IMR-90 (cell line): Measurements from ENCODE around the gene TMPRSS3. TPM values are rescaled to one million over a fixed set of nuclear protein-coding genes. Genes with fewer than 3 reads are reported as not detected.
"Not testable (repeated sequence)": the region's sequence is repeated elsewhere in the genome, so short reads cannot be mapped to it uniquely, and the experiment has no call there.

Source experiments
- ATAC-seq: fragments of 200-7000 bp; cut with Tn5 transposase; 2 replicates; pipeline ENCODE4 v1.9.1; 2020; ENCODE audit warnings: low read depth, mild to moderate bottlenecking, moderate library complexity
- BruUV-seq: library from RNA; stranded (reverse); fragments of 400-500 nt; replicated peaks from 2 replicates; lab custom pipeline; 2021; lab: Mats Ljungman, UMichigan
- CTCF ChIA-PET: fragments of 300-600 bp; formaldehyde crosslinking; extraction: SDS; loops from one replicate; lab custom pipeline; 2021; ENCODE audit warnings: antibody characterized with exemption; lab: Yijun Ruan, JAX
- POLR2A ChIA-PET: fragments of 300-600 bp; sonication (Branson Sonifier 250); formaldehyde crosslinking; loops from one replicate; lab custom pipeline; 2022; ENCODE audit warnings: antibody characterized with exemption; ENCODE audit not compliant: unreplicated experiment; lab: Charles Lee
- DNase-seq: peaks from one replicate; pipeline ENCODE4 v3.0.0; 2013
- H2AFZ ChIP-seq: replicated peaks from 2 replicates; pipeline ENCODE3; 2013; ENCODE audit warnings: low read length, mild to moderate bottlenecking; ENCODE audit not compliant: poor library complexity
- H2AK5ac ChIP-seq: 2 replicates; pipeline ENCODE4 v1.6.1; 2013; ENCODE audit warnings: low read depth, low read length, inconsistent platforms
- H2AK9ac ChIP-seq: replicated peaks from 2 replicates; pipeline ENCODE3; 2013; ENCODE audit warnings: mild to moderate bottlenecking, low read depth, low read length, moderate library complexity; ENCODE audit not compliant: poor library complexity
- H2BK120ac ChIP-seq: 2 replicates; pipeline ENCODE4 v1.6.1; 2013; ENCODE audit warnings: low read depth, low read length, inconsistent platforms
- H2BK15ac ChIP-seq: 3 replicates; pipeline ENCODE4 v1.6.1; 2013; ENCODE audit warnings: low read depth, low read length, inconsistent platforms
- H2BK20ac ChIP-seq: 2 replicates; pipeline ENCODE4 v1.6.1; 2013; ENCODE audit warnings: low read depth, mild to moderate bottlenecking, inconsistent platforms, low read length, moderate library complexity
- H2BK5ac ChIP-seq: 2 replicates; pipeline ENCODE4 v1.6.1; 2013; ENCODE audit warnings: mild to moderate bottlenecking, low read depth, low read length, inconsistent platforms; ENCODE audit not compliant: poor library complexity, severe bottlenecking
- H3K14ac ChIP-seq: replicated peaks from 2 replicates; pipeline ENCODE4 v1.6.1; 2013; ENCODE audit warnings: low read depth, low read length, inconsistent platforms
- H3K18ac ChIP-seq: 2 replicates; pipeline ENCODE4 v1.6.1; 2013; ENCODE audit warnings: low read depth, low read length, control low read depth
- H3K23ac ChIP-seq: 2 replicates; pipeline ENCODE4 v1.6.1; 2013; ENCODE audit warnings: low read depth, low read length, inconsistent platforms
- H3K27ac ChIP-seq: 2 replicates; pipeline ENCODE4 v1.5.1; 2013; ENCODE audit warnings: mild to moderate bottlenecking, control low read depth, low read length; ENCODE audit not compliant: insufficient read depth
- H3K27me3 ChIP-seq: 2 replicates; pipeline ENCODE4 v1.6.1; 2013; ENCODE audit warnings: low read length; ENCODE audit not compliant: control insufficient read depth, insufficient read depth
- H3K36me3 ChIP-seq: 2 replicates; pipeline ENCODE4 v1.6.1; 2013; ENCODE audit warnings: low read length, mixed read lengths; ENCODE audit not compliant: control insufficient read depth, insufficient read depth
- H3K4ac ChIP-seq: 2 replicates; pipeline ENCODE4 v1.6.1; 2013; ENCODE audit warnings: low read depth, low read length, inconsistent platforms
- H3K4me1 ChIP-seq: 2 replicates; pipeline ENCODE4 v1.6.1; 2013; ENCODE audit warnings: low read length, mixed read lengths; ENCODE audit not compliant: control insufficient read depth, insufficient read depth
- H3K4me2 ChIP-seq: 2 replicates; pipeline ENCODE4 v1.6.1; 2013; ENCODE audit warnings: low read depth, mild to moderate bottlenecking, control low read depth, low read length, moderate library complexity
- H3K4me3 ChIP-seq: 2 replicates; pipeline ENCODE4 v1.5.1; 2013; ENCODE audit warnings: low read depth, mild to moderate bottlenecking, control low read depth, low read length, moderate library complexity; ENCODE audit not compliant: insufficient read depth
- H3K56ac ChIP-seq: 2 replicates; pipeline ENCODE4 v1.6.1; 2013; ENCODE audit warnings: low read length, inconsistent platforms; ENCODE audit not compliant: insufficient read depth; ENCODE audit errors: extremely low read depth
- H3K79me1 ChIP-seq, 2 experiments: 2 replicates each; pipeline ENCODE4 v1.6.1; 2013; ENCODE audit warnings: low read length in 2 of 2, inconsistent platforms in 1 of 2, low read depth in 1 of 2
- H3K9ac ChIP-seq: 2 replicates; pipeline ENCODE4 v1.6.1; 2013; ENCODE audit warnings: low read depth, low read length, control low read depth
- H3K9me1 ChIP-seq: 2 replicates; pipeline ENCODE4 v1.6.1; 2013; ENCODE audit warnings: low read length, inconsistent platforms; ENCODE audit not compliant: insufficient read depth
- H3K9me3 ChIP-seq: 2 replicates; pipeline ENCODE4 v1.6.1; 2013; ENCODE audit warnings: low read length; ENCODE audit not compliant: control insufficient read depth, insufficient read depth
- H4K20me1 ChIP-seq: 2 replicates; pipeline ENCODE4 v1.6.1; 2013; ENCODE audit warnings: low read length, inconsistent platforms; ENCODE audit not compliant: insufficient read depth
- H4K5ac ChIP-seq: 2 replicates; pipeline ENCODE4 v1.6.1; 2013; ENCODE audit warnings: mild to moderate bottlenecking, low read depth, low read length, control low read depth
- H4K8ac ChIP-seq, 2 experiments: 2 replicates each; pipeline ENCODE4 v1.6.1; 2013; ENCODE audit warnings: low read depth in 2 of 2, low read length in 2 of 2, control low read depth in 1 of 2, inconsistent platforms in 1 of 2
- H4K91ac ChIP-seq: 2 replicates; pipeline ENCODE4 v1.6.1; 2013; ENCODE audit warnings: low read depth, low read length, inconsistent platforms; ENCODE audit not compliant: insufficient read depth
- WGBS, 2 experiments: methylation state at CpG; one replicate each; pipeline versions ENCODE4 v1.1.5 to v1.1.7; 2013; ENCODE audit warnings: missing lambda C conversion rate in 2 of 2; ENCODE audit not compliant: insufficient read length in 1 of 2; ENCODE audit errors: extremely low coverage in 2 of 2; 5-methylcytosine and 5-hydroxymethylcytosine counted together
- dilution Hi-C: fragments of 300-500 bp; cut with HindIII; formaldehyde crosslinking; loops from one replicate; pipeline ENCODE4 v1.14.3; 2018; ENCODE audit warnings: low sequenced_read_pairs; ENCODE audit not compliant: unreplicated experiment
- in situ Hi-C: fragments of 300-500 bp; cut with MboI; formaldehyde crosslinking; loops from 3 replicates; pipeline ENCODE4 v1.14.3; 2019; ENCODE audit warnings: low sequenced_read_pairs, inconsistent platforms, mixed read lengths
- intact Hi-C: fragments of 100-400 bp; cut with micrococcal nuclease; formaldehyde crosslinking; loops from 2 replicates; pipeline ENCODE4 v1.10.0; 2022
- polyA plus RNA-seq, 3 experiments: library from polyadenylated mRNA; depleted of rRNA; stranded (reverse); fragments of >200 nt; gene quantifications; 2 replicates each; pipeline ENCODE4 v1.2.3, GENCODE V29; 2012; ENCODE audit warnings: low replicate concordance in 1 of 3
- total RNA-seq: library from RNA; depleted of rRNA; stranded (reverse); fragments of >200 nt; gene quantifications from 2 replicates; pipeline ENCODE4 v1.2.3, GENCODE V29; 2012

TMPRSS3 gene
- total and polyA plus RNA-seq, 2 of the 4 experiments (the other 2 are of a cell fraction): not detected

- H4K91ac ChIP-seq, dilution Hi-C loops: not testable (repeated sequence)
These were observed 12.9 kb upstream of the TMPRSS3 start for GRCh38 chr21:42408718-42409117.

More at GRCh38 chr21:42408718-42409117, 12.9 kb upstream of the TMPRSS3 start:
- H3K9ac ChIP-seq, intact Hi-C loops, H3K27ac ChIP-seq, H2BK15ac ChIP-seq, H3K4ac ChIP-seq, H2AFZ ChIP-seq, H3K4me3 ChIP-seq, DNase-seq, BruUV-seq, H3K9me3 ChIP-seq, H2AK5ac ChIP-seq, H2BK120ac ChIP-seq, H2BK20ac ChIP-seq, H4K5ac ChIP-seq, H2BK5ac ChIP-seq, H3K18ac ChIP-seq, in situ Hi-C loops, H4K20me1 ChIP-seq, CTCF ChIA-PET, H3K79me1 ChIP-seq, H3K4me2 ChIP-seq, H2AK9ac ChIP-seq, H3K23ac ChIP-seq, H3K14ac ChIP-seq, ATAC-seq, H3K9me1 ChIP-seq, POLR2A ChIA-PET, H4K8ac ChIP-seq, H3K56ac ChIP-seq, H3K4me1 ChIP-seq, H3K36me3 ChIP-seq: not testable (repeated sequence)
- peaks cover 20% of the 10 kb centered on the region; the same call in 1 of the 2 replicates for H3K27me3 ChIP-seq
- no CpG with 5 or more reads among the region's 5 CpGs for WGBS, 2 experiments
